OCI-LY7 (cell line): ENCODE results near the gene KRT86. TPM values are rescaled to one million over a fixed set of nuclear protein-coding genes. Genes with fewer than 3 reads are reported as not detected.

Experiments used
- BruUV-seq: library from RNA; stranded (reverse); fragments of 400-500 nt; replicated peaks from 2 replicates; lab custom pipeline; 2021; lab: Mats Ljungman, UMichigan
- CTCF ChIA-PET: fragments of 300-600 bp; sonication (Branson Sonifier 250); formaldehyde crosslinking; loops from one replicate; lab custom pipeline; 2022; ENCODE audit warnings: antibody characterized with exemption; ENCODE audit not compliant: unreplicated experiment; lab: Charles Lee
- POLR2A ChIA-PET: fragments of 300-600 bp; sonication (Branson Sonifier 250); formaldehyde crosslinking; loops from one replicate; lab custom pipeline; 2022; ENCODE audit warnings: antibody characterized with exemption; lab: Charles Lee
- DNase-seq: peaks from one replicate; pipeline ENCODE4 v3.0.0-alpha.2; 2015; ENCODE audit warnings: low spot score
- H2AFZ ChIP-seq: fragments of 200-600 bp; sonication (generic), shearing (Covaris generic); 2 replicates; pipeline ENCODE4 v1.6.1; 2014; ENCODE audit warnings: mild to moderate bottlenecking, antibody characterized with exemption, low read length, moderate library complexity
- H3K27ac ChIP-seq: fragments of 200-600 bp; sonication (generic); 2 replicates; pipeline ENCODE4 v1.5.1; 2014; ENCODE audit warnings: mixed run types, low read depth, mild to moderate bottlenecking, moderate library complexity, low read length, inconsistent platforms; ENCODE audit not compliant: poor library complexity, severe bottlenecking
- H3K36me3 ChIP-seq: fragments of 200-600 bp; sonication (generic); 2 replicates; pipeline ENCODE4 v1.6.1; 2014; ENCODE audit warnings: mild to moderate bottlenecking, antibody characterized with exemption, low read length, moderate library complexity, mixed read lengths; ENCODE audit not compliant: insufficient read depth
- H3K4me1 ChIP-seq: fragments of 200-600 bp; sonication (generic); 2 replicates; pipeline ENCODE4 v1.5.1; 2014; ENCODE audit warnings: mild to moderate bottlenecking, low read length; ENCODE audit not compliant: insufficient read depth, poor library complexity, severe bottlenecking
- H3K4me2 ChIP-seq: fragments of 200-600 bp; sonication (generic); 2 replicates; pipeline ENCODE4 v1.6.1; 2014; ENCODE audit warnings: mild to moderate bottlenecking, low read length
- H3K4me3 ChIP-seq: fragments of 200-600 bp; sonication (generic); 2 replicates; pipeline ENCODE4 v1.5.1; 2014; ENCODE audit warnings: mild to moderate bottlenecking, low read depth, low read length; ENCODE audit not compliant: poor library complexity, severe bottlenecking
- H3K79me2 ChIP-seq: fragments of 200-600 bp; sonication (generic); 2 replicates; pipeline ENCODE4 v1.6.1; 2016; ENCODE audit warnings: low read depth, mild to moderate bottlenecking, low read length, moderate library complexity, mixed read lengths; ENCODE audit not compliant: insufficient read depth
- H3K9me2 ChIP-seq: fragments of 200-600 bp; sonication (generic); 2 replicates; pipeline ENCODE4 v1.6.1; 2016; ENCODE audit warnings: mild to moderate bottlenecking, low read length, mixed read lengths; ENCODE audit not compliant: insufficient read depth
- H3K9me3 ChIP-seq: fragments of 200-600 bp; sonication (generic); 2 replicates; pipeline ENCODE4 v1.6.1; 2014; ENCODE audit warnings: mild to moderate bottlenecking, mixed run types, low read length, mixed read lengths
- H4K20me1 ChIP-seq: fragments of 200-600 bp; sonication (generic); 2 replicates; pipeline ENCODE4 v1.6.1; 2014; ENCODE audit warnings: mild to moderate bottlenecking, antibody characterized with exemption, low read length, moderate library complexity, mixed read lengths; ENCODE audit not compliant: insufficient read depth
- EZH2phosphoT487 ChIP-seq: fragments of 200-600 bp; sonication (generic); IDR thresholded peaks from 2 replicates; pipeline ENCODE4 v1.6.1; 2018; ENCODE audit warnings: low read depth, borderline replicate concordance, mild to moderate bottlenecking, mixed run types, antibody characterized with exemption, low read length, moderate library complexity, mixed read lengths
- intact Hi-C: fragments of 100-400 bp; cut with micrococcal nuclease; formaldehyde crosslinking; loops from one replicate; pipeline ENCODE4 v1.10.0; 2022; ENCODE audit not compliant: unreplicated experiment
- total RNA-seq, 2 experiments: library from RNA; depleted of rRNA in 1 of 2; stranded (reverse); fragments of >200 nt in 1 of 2; shearing (Covaris generic) in 1 of 2; gene quantifications; 2 replicates each; pipeline ENCODE4 v1.2.3, GENCODE V29; 2014 to 2022
- TF ChIP-seq, protein P1 (sequence below): fragments of 200-600 bp; sonication (generic); conservative IDR thresholded peaks from 2 replicates; pipeline ENCODE4 v1.5.1; 2014; ENCODE audit warnings: mild to moderate bottlenecking, antibody characterized with exemption, low read length, moderate library complexity, mixed read lengths

Gene KRT86
- total RNA-seq, 2 experiments from 2014 or later, result not detected

DNA sequence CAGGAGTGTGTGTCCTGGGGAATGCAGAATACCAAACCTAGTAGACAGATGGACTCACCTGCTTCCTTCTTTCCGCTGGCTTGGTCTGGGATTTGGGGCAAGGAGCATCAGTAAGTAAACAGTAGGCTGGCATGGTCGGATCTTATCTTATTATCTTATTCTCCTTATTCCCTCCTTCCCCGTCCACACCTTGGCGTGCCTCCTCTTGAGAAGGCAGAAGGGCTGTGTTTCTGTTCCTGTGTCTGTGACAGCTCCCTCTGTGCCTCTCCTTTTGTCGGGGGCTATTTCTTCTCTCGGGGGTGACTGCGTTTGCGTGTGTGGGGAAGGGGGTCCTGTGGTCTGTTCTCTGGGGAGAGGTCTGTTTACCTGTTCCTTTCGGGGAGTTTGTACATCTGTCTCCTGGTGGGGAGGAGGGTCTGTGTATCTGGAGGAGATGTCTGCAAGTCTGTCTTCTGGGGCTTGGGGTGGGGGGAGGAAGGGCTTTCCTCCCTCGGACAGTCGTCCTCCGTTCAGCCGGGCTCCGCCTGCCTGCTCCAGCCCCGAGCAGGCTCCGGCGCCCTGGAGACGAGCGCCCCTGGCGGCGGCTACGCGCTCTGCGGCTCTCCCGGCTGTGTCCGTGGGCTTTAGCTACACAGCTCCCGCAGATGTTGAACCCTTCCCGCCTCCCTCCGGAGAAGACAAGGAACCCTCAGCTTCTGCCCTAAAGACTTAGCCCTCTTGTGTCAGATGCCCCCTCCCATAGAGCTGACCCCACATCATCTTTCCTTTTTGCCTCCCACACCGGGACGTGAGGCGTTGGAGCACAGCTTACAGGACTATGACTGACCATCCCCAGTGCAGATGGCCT, 4.4 kb downstream of the KRT86 start:
- Histone ChIP-seq H4K20me1 (no peaks in the 10 kb centered on the region), H3K9me3 (no peaks in the 10 kb centered on the region), H3K79me2 (no peaks in the 10 kb centered on the region), H3K27ac (no peak overlapping the region), H3K4me1 (no peaks in the 10 kb centered on the region), H2AFZ (no peak overlapping the region), H3K4me2 (no peak overlapping the region), H3K36me3 (no peaks in the 10 kb centered on the region), H3K9me2 (no peaks in the 10 kb centered on the region), H3K4me3 (no peak overlapping the region)
- ChIA-PET CTCF (interaction anchor here (0.6 to 1.1 kb wide), 3 partner anchors 50 to 149 kb away, joined by 3 to 4 read pairs (median 3); no protein-coding TSS in a partner anchor), POLR2A (interaction anchor here (0.6 to 0.7 kb wide), 3 partner anchors 259 to 1583 kb away, joined by 3 to 4 read pairs (median 4); no protein-coding TSS in a partner anchor)
- BruUV-seq, result no TSS peak
- intact Hi-C loops, result no loop called here
- peak; percentile 50 for DNase-seq
- TF ChIP-seq, protein P1, sequence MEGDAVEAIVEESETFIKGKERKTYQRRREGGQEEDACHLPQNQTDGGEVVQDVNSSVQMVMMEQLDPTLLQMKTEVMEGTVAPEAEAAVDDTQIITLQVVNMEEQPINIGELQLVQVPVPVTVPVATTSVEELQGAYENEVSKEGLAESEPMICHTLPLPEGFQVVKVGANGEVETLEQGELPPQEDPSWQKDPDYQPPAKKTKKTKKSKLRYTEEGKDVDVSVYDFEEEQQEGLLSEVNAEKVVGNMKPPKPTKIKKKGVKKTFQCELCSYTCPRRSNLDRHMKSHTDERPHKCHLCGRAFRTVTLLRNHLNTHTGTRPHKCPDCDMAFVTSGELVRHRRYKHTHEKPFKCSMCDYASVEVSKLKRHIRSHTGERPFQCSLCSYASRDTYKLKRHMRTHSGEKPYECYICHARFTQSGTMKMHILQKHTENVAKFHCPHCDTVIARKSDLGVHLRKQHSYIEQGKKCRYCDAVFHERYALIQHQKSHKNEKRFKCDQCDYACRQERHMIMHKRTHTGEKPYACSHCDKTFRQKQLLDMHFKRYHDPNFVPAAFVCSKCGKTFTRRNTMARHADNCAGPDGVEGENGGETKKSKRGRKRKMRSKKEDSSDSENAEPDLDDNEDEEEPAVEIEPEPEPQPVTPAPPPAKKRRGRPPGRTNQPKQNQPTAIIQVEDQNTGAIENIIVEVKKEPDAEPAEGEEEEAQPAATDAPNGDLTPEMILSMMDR, result peak; percentile 93
- TF ChIP-seq EZH2phosphoT487, result no peak

DNA sequence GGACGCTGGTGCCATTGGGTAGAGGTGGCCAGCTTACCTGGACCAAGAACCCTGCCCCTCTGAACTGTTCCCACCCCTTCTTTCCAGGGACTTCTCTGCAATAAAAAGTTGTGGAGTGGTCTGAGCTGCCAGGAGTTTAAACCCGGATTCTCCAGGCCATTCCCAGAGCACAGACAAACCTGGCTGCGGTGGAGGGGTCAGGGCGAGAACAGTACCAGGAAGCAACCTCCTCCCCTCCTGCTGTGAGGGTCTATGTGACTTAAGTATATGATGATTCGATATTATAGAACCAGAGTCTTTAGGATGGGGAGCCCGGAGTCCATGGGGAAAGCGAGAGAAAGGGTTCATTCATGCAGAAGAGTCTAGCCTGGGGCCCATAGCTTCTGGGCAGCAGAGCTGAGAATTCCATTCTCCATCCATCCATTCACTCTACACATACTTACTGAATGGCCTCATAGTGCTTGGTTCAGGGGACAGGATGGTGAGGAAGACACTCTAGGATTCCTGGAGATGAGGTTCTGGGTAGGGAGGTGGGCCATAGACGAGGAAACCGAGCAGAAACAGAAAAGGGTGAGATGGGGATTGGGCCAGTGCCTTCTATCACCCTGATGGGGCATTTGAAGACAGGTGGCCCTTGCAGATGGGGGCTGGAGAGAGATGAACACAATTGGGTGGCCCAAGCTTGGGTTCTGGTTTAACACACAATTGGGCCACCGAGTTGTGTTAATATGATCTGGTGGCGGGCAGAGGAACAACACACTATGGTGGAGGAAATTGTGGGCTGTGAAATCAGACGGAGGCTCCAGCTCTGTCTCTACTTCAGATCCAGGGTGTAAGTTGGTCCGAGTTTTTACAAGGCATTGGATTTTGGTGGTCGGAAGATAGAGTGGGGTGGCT, 5.2 kb downstream of the KRT86 start:
- Histone ChIP-seq H3K79me2 (no peaks in the 10 kb centered on the region), H3K9me2 (no peaks in the 10 kb centered on the region), H4K20me1 (no peaks in the 10 kb centered on the region), H3K4me3 (no peak overlapping the region), H3K4me2 (no peak overlapping the region), H3K27ac (no peak overlapping the region), H2AFZ (no peak overlapping the region), H3K36me3 (no peaks in the 10 kb centered on the region), H3K9me3 (no peaks in the 10 kb centered on the region), H3K4me1 (no peaks in the 10 kb centered on the region)
- CTCF ChIA-PET, result interaction anchor here (0.6 to 1.1 kb wide), 4 partner anchors 49 to 404 kb away, joined by 3 to 4 read pairs (median 3); no protein-coding TSS in a partner anchor
- intact Hi-C loops, result no loop called here
- DNase-seq, result no peak
- TF ChIP-seq, protein P1, result no peak
- TF ChIP-seq EZH2phosphoT487, result no peak
- no TSS peak for BruUV-seq
- POLR2A ChIA-PET, result no interaction called here
